Kidney (tissue), 14 donors: ENCODE results near the gene CD2AP. TPM values are rescaled to one million over a fixed set of nuclear protein-coding genes. Genes with fewer than 3 reads are reported as not detected.

ENCODE experiments used
- DNase-seq, 5 donors: peaks; one replicate each; pipeline ENCODE4 v3.0.0-alpha.2; 2013 to 2020
- FAIRE-seq: peaks from 2 replicates; lab custom pipeline; 2012; peaks lifted over from hg19 to GRCh38; lab: Jason Lieb, UNC
- H3K27ac ChIP-seq, 2 donors: one replicate each; pipeline ENCODE4 v1.7.0; 2013; ENCODE audit warnings: low read depth in 2 of 2, low read length in 2 of 2, inconsistent platforms in 1 of 2
- H3K27me3 ChIP-seq: one replicate; pipeline ENCODE4 v1.7.1; 2013; ENCODE audit warnings: low read length, inconsistent platforms; ENCODE audit not compliant: control insufficient read depth, insufficient read depth
- H3K36me3 ChIP-seq, 3 donors: one replicate each; pipeline versions ENCODE4 v1.7.0 to v1.7.1; 2013; ENCODE audit warnings: low read length in 3 of 3, control low read depth in 1 of 3, inconsistent platforms in 1 of 3; ENCODE audit not compliant: insufficient read depth in 3 of 3, control insufficient read depth in 2 of 3
- H3K4me1 ChIP-seq, 3 donors: one replicate each; pipeline versions ENCODE4 v1.7.0 to v1.7.1; 2013; ENCODE audit warnings: low read length in 3 of 3, inconsistent platforms in 1 of 3, low read depth in 1 of 3; ENCODE audit not compliant: control insufficient read depth in 2 of 3, insufficient read depth in 2 of 3
- H3K4me3 ChIP-seq, 3 donors: one replicate each; pipeline versions ENCODE4 v1.7.0 to v1.8.1; 2013; ENCODE audit warnings: low read length in 3 of 3, control low read depth in 1 of 3, inconsistent platforms in 1 of 3
- H3K9ac ChIP-seq, 3 donors: one replicate each; pipeline versions ENCODE4 v1.7.0 to v1.7.1; 2013; ENCODE audit warnings: low read length in 3 of 3, control low read depth in 1 of 3, inconsistent platforms in 1 of 3
- H3K9me3 ChIP-seq, 3 donors: one replicate each; pipeline versions ENCODE4 v1.7.0 to v1.7.1; 2013; ENCODE audit warnings: low read length in 3 of 3, control low read depth in 1 of 3, inconsistent platforms in 1 of 3; ENCODE audit not compliant: control insufficient read depth in 2 of 3, insufficient read depth in 1 of 3
- CTCF ChIP-seq: IDR thresholded peaks from 3 replicates; pipeline ENCODE4 v1.5.1; 2012; ENCODE audit warnings: mild to moderate bottlenecking, moderate library complexity, borderline replicate concordance; ENCODE audit not compliant: insufficient read depth; ENCODE audit errors: extremely low read depth
- intact Hi-C: fragments of 100-400 bp; cut with DNase I; formaldehyde crosslinking; loops from one replicate; pipeline ENCODE4 v1.11.1; 2022
- polyA plus RNA-seq: library from polyadenylated mRNA; stranded (reverse); fragments of 350-450 nt; fragmentation: Illumina TruSeq; extraction: RNeasy Lipid Tissue Mini Kit (QIAGEN cat#74804); gene quantifications from one replicate; pipeline ENCODE4 v1.2.3, GENCODE V29; 2014; ENCODE audit warnings: low read depth, low replicate concordance; ENCODE audit not compliant: insufficient read depth
- total RNA-seq: library from RNA; stranded (reverse); fragmentation: NEBNext Ultra II Directional; extraction: Animal tissue kit (Norgen Biotek cat#: 25700); gene quantifications from one replicate; pipeline ENCODE4 v1.2.1, GENCODE V29; 2021
- donor health status: control.
- donor health status: control.
- donor health status: control.
- donor health status: control.
- donor health status: control.
- donor health status: DM: yes; HTN: yes; CAD: no.
- donor health status: Normal renal cell carcinoma (clear cell type).

CD2AP gene
- total and polyA plus RNA-seq, 2 donors from 2014 or later = 19.5 to 87.6 TPM

GRCh38 chr6:47484616-47485015 lies 7.0 kb downstream of the CD2AP start:
- Histone ChIP-seq H3K27me3 (no peaks in the 10 kb centered on the region), H3K9ac (no peak overlapping the region), H3K4me3 (no peak overlapping the region), H3K36me3 (peaks cover 0 to 2% (median 0%) of the 10 kb centered on the region in 3 donors), H3K27ac (peak overlapping the region in 1 of 2 donors; percentile 48), H3K9me3 (no peaks in the 10 kb centered on the region), H3K4me1 (peaks cover 0 to 22% (median 13%) of the 10 kb centered on the region in 3 donors)
- intact Hi-C loops = no loop called here
- no peak for FAIRE-seq
- no peak for DNase-seq
- no peak for TF ChIP-seq CTCF

- Histone ChIP-seq H3K27me3 (no peaks in the 10 kb centered on the region), H3K4me1 (peaks cover 0 to 22% (median 13%) of the 10 kb centered on the region in 3 donors), H3K36me3 (peaks cover 0 to 2% (median 0%) of the 10 kb centered on the region in 3 donors), H3K9ac (no peak overlapping the region), H3K4me3 (no peak overlapping the region), H3K9me3 (no peaks in the 10 kb centered on the region), H3K27ac (no peak overlapping the region)
- FAIRE-seq = no peak
- TF ChIP-seq CTCF = no peak
- DNase-seq = no peak
- intact Hi-C loops = no loop called here
Observed at GRCh38 chr6:47485083-47485482, 7.5 kb downstream of the CD2AP start.

GRCh38 chr6:47485491-47486135 lies 8.0 kb downstream of the CD2AP start:
- Histone ChIP-seq H3K9me3 (no peaks in the 10 kb centered on the region), H3K4me3 (no peak overlapping the region), H3K27ac (no peak overlapping the region), H3K9ac (no peak overlapping the region), H3K4me1 (peaks cover 0 to 22% (median 13%) of the 10 kb centered on the region in 3 donors), H3K27me3 (no peaks in the 10 kb centered on the region), H3K36me3 (peaks cover 0 to 2% (median 0%) of the 10 kb centered on the region in 3 donors)
- TF ChIP-seq CTCF = no peak
- no peak for FAIRE-seq
- no peak for DNase-seq
- intact Hi-C loops = no loop called here
